HG02938 (cell line): Measurements from ENCODE around the gene PRR33.

Experiments
- ATAC-seq: cut with Tn5 transposase; IDR thresholded peaks from one replicate; pipeline ENCODE4 v1.9.1; 2021; ENCODE audit warnings: mild to moderate bottlenecking, moderate library complexity; ENCODE audit not compliant: unreplicated experiment

PRR33 gene

DNA sequence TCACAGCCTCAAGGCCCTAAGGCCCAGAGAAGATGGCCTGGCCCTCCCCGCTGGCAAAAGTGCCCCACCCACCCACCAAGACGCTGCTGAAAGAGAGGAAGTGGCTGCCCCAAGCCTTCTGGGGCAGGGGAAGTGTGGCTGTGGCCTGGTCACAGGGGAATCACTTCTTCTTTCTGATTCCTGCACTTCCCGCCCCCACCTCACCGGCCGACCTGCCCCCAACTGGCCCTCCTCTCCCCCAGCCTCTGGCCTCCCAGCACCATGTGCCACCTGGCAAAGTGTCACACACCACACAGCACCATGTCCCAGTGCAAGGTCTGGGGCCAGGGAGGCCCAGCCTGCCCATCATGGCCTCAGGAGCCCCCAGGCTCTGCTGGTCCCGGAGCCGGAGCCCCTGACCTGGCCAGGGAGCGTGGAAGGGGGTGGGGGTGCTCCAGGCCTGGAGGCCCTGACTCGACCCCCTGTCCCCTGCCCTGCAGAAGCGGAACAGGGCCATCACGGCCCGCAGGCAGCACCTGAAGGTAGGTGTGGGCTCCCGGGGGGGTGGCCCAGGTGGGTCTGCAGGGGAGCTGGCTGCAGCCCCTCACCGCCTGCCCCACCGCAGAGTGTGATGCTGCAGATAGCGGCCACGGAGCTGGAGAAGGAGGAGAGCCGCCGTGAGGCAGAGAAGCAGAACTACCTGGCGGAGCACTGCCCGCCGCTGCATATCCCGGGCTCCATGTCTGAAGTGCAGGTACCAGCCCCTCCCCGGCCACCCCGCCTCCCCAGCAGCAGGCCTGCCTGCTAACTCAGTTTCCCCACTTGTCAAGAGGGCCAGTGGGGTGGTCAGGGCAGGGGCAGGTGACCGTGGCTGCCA is 51.5 kb downstream of the PRR33 start:
- no peak for ATAC-seq

DNA sequence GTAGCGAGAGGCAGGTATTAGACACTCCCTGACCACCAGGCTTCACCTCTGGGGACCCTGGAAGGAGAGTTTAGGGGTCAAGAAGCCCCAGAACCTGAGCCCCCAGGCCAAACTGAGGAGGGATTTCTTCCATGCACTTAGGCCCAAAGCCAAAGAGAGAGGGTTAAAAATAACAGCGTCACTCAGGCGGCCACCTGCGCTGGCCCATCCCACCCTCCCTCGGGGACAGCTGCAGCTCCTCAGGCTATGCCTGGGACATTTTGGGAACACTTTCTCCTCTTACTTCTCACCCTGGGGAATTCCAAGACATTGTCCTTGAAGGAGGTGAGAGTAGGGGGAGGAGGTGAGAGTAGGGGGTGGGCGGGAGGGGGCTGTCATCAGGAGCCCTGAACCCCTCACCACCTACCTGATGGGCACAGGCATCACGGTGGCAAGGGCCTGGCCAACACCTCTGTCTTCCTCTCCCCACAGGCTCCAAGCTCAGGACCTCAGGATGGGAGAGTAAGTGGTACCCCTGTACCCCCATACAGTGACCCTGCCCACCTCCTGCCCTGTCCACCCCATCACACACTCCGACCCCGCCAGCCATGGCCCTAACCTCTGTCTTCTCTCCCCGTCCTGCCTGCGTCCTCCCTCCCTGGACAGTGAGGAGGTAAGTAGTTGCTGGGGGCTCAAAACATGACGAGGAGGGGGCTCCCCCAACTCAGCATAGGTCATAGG is 52.3 kb downstream of the PRR33 start:
- no peak for ATAC-seq

DNA sequence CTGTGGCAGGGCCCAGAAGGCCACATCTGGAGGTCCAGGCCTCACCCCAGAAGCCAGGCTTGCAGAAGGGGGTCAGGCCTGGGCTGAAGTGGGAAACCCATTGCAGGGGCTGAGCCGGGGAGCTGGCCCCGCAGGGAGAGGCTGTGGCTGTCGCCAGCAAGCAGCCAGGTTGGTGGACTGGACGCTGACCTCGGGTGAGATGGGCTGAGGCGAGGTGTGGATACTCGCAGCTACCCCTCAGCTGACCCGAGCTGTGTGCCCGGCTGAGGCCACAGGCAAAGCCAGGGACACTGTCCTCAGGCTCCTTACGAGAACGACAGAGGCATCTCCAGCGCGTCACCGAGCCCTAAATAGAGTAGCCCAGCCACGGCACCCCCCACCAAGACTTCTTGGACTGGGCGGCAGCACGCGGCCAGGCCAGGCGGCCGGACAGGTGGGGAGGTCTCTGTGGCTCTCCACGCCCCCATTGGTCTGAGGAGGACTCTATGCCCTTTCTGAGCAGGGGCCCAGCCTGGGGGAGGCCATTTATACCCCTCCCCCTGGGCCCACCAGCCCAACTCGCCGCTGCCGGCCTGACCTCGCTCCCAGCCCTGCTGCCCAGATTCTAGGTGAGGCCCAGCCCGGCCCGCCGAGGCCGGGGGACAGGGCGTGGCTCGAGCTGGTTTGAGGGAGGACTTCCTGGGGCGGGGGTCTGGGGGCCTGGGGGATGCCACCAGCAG is 53.1 kb downstream of the PRR33 start, which contains the start of gene TNNI2:
TNNI2 (plus strand) TSS at position 556 of the 719 bp plus-strand sequence. CDS start 716 bp downstream, outside the sequence.
- no peak for ATAC-seq
